Measurements from ENCODE around the gene ALDH5A1. TPM values are rescaled to one million over a fixed set of nuclear protein-coding genes. Genes with fewer than 3 reads are reported as not detected.

The ALDH5A1 gene
- total and polyA plus RNA-seq, 2 of the 13 experiments (the other 11 are each of a cell fraction or from before 2014, with no cell fraction given): 12.8 to 32.5 TPM

DNA sequence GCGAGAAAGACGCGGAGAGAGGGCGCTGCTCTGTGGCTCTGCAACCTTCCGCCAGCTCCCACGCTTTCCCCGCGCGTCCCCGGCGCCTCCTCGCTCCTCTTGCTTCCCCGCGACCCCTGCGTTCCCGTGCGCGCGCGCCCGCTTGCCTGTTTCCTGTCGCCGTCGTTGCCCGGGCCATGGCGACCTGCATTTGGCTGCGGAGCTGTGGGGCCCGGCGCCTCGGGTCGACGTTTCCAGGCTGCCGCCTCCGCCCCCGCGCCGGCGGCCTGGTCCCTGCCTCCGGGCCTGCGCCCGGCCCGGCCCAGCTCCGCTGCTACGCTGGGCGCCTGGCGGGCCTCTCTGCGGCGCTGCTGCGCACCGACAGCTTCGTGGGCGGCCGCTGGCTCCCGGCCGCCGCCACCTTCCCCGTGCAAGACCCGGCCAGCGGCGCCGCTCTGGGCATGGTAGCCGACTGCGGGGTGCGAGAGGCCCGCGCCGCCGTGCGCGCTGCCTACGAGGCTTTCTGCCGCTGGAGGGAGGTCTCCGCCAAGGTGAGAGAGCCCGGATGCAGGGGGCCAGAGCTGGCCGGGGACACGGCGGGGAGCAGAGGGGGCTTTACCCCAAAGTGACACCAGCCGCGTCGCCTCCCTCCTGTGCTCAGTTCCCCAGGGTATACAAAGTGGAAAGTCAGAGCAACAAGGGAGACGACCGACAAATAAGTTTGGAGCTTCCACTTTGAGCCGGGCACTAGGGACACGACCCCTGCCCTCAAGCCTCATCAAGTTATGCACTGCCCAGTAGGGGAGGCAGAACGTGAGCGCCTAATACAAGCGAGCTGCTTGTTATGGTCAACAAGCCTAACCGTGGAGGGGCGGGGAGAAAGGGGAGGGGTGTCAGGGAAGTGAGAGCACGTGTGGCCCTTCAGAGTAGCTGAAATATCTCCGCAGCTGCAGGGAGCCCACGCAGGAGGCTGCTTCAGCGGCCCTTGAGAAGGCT is at the start of gene ALDH5A1 (continued):
- no peak; the same call in 1 of the 2 replicates for TF ChIP-seq ZNF317 (CRISPR knock-in tag; IDR thresholded peaks at IDR 0.05)
- TF ChIP-seq ZNF557 (CRISPR knock-in tag; IDR thresholded peaks at IDR 0.05): 0 out of 2 replicates have a peak, but pooled peaks have one; percentile 12
- no peak for TF ChIP-seq ZBTB40 (IDR thresholded peaks at IDR 0.05)
- no peak; the same call in 1 of the 2 replicates for TF ChIP-seq ZBTB40 (CRISPR knock-in tag; IDR thresholded peaks at IDR 0.05)
- TF ChIP-seq, protein P1, sequence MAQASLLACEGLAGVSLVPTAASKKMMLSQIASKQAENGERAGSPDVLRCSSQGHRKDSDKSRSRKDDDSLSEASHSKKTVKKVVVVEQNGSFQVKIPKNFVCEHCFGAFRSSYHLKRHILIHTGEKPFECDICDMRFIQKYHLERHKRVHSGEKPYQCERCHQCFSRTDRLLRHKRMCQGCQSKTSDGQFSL (CRISPR knock-in tag; IDR thresholded peaks at IDR 0.05): no peak
- TF ChIP-seq, protein P2, sequence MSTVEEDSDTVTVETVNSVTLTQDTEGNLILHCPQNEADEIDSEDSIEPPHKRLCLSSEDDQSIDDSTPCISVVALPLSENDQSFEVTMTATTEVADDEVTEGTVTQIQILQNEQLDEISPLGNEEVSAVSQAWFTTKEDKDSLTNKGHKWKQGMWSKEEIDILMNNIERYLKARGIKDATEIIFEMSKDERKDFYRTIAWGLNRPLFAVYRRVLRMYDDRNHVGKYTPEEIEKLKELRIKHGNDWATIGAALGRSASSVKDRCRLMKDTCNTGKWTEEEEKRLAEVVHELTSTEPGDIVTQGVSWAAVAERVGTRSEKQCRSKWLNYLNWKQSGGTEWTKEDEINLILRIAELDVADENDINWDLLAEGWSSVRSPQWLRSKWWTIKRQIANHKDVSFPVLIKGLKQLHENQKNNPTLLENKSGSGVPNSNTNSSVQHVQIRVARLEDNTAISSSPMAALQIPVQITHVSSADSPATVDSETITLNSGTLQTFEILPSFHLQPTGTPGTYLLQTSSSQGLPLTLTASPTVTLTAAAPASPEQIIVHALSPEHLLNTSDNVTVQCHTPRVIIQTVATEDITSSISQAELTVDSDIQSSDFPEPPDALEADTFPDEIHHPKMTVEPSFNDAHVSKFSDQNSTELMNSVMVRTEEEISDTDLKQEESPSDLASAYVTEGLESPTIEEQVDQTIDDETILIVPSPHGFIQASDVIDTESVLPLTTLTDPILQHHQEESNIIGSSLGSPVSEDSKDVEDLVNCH (CRISPR knock-in tag; IDR thresholded peaks at IDR 0.05): 0 out of 2 replicates have a peak, but pooled peaks have one; percentile 16
- peak; percentile 47 for TF ChIP-seq MXI1 (IDR thresholded peaks at IDR 0.05; ENCODE audit: borderline replicate concordance, low read depth, low read length)
- no peak; the same call in 1 of the 2 replicates for TF ChIP-seq ZNF136 (CRISPR knock-in tag; IDR thresholded peaks at IDR 0.05; ENCODE audit: low read depth)
- no peak; the same call in 1 of the 2 replicates for TF ChIP-seq ZBTB3 (CRISPR knock-in tag; IDR thresholded peaks at IDR 0.05; ENCODE audit: borderline replicate concordance, low read depth)
- TF ChIP-seq HIC2 (CRISPR knock-in tag; IDR thresholded peaks at IDR 0.05; ENCODE audit: low read depth): no peak

All from HepG2 (cell line).